ENCODE results near the gene ASTN2. TPM values are rescaled to one million over a fixed set of nuclear protein-coding genes. Genes with fewer than 3 reads are reported as not detected.

The ASTN2 gene
- total and polyA plus RNA-seq, 2 experiments from 2014 or later = 5.6 to 7.7 TPM

GRCh38 chr9:116394070-116394469, 1020.8 kb downstream of the ASTN2 start:
- H3K27me3 ChIP-seq = no peaks in the 10 kb centered on the region
- no peaks in the 10 kb centered on the region for H3K9me3 ChIP-seq (ENCODE audit: low read depth)

GRCh38 chr9:116393198-116393597, 1021.7 kb downstream of the ASTN2 start:
- Histone ChIP-seq H3K27ac (no peak overlapping the region), H3K4me3 (no peak overlapping the region), H3K27me3 (no peaks in the 10 kb centered on the region), H3K36me3 (no peaks in the 10 kb centered on the region), H3K4me1 (ENCODE audit: low read depth) (no peaks in the 10 kb centered on the region), H3K9me3 (ENCODE audit: low read depth) (no peaks in the 10 kb centered on the region)
- TF ChIP-seq CTCF (IDR thresholded peaks at IDR 0.05; ENCODE audit: low read depth, low read length) = no peak
- DNase-seq (ENCODE audit: low read depth in 1 of 2, low spot score in 1 of 2) = no peak

More at GRCh38 chr9:116394070-116394469, 1020.8 kb downstream of the ASTN2 start:
- no peak for TF ChIP-seq CTCF (IDR thresholded peaks at IDR 0.05; ENCODE audit: low read depth, low read length)
- Histone ChIP-seq H3K4me3 (no peak overlapping the region), H3K27ac (no peak overlapping the region), H3K4me1 (ENCODE audit: low read depth) (no peaks in the 10 kb centered on the region), H3K36me3 (no peaks in the 10 kb centered on the region)
- DNase-seq (ENCODE audit: low read depth in 1 of 2, low spot score in 1 of 2) = no peak

DNA sequence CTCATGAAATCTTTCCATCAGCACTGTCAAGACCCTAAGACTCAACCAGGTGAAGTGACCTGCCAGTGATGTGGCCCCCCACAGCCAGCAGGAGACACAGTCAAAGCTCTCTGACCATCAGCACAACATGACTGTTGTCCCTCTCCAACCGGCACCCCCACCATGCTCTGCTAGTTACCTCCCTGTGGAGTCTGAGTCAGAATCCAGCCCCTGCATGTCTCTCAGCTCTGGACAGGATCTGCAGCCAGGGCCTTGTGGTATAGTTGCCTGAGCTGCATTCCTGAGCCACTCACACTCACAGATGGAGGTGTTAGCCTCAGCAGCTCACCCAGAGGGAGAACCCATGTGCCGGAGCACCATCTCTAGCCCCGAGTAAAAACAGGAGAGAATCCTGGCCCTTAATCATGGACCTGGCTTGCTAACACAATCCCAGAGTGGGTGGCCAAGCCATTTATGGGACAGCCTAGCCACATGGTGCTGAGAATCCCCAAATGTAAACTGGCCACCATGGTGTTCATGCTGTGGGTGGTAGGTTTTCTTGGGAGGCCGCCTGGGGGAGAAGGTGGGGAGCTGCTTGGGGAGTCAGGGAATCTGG, 1023.5 kb downstream of the ASTN2 start:
- no peaks in the 10 kb centered on the region for H3K27me3 ChIP-seq

DNA sequence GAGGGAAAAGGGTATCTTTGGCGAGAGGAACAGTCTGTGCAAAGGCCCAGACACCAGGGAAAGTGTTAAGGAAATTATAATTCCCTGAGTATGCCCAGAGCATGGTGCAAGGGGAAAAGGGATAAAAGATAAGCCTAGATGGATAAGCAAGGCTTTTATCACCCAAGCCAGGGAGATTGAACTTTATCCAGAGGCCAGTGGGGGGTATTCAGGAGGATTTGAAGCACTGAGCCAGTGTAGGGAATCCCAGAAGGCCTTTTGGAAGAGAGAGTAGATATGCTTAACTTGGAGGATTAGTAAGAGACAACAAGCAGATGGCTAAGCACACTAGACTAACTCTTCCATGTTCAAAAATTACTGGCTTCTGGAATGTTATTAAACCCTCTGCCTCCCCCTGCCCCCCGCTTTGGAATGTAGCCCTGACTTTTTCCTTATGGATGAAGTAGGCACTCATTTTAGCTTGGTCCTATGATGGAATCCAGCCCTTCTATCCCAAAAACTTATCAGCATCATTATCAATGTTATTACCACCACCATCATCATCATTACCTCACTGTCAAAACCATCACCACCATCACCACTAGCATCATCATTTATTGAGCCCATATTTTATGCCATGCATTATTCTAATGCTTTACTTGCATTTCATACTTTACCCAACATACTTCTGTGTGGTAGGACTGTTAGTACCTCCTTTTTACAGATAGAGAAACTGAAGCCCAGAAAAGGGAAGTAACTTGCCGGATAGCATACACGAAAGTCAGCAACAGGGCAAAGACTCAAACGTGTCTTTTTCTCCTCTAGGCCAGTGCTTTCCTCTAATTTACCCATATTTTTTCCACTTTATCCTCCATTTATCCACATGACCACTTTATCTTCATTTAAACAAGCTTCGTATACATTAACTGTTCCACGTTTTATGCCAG, 1024.3 kb downstream of the ASTN2 start:
- Histone ChIP-seq H3K9me3 (ENCODE audit: low read depth) (no peaks in the 10 kb centered on the region), H3K27ac (no peak overlapping the region), H3K4me3 (no peak overlapping the region), H3K36me3 (no peaks in the 10 kb centered on the region), H3K27me3 (no peaks in the 10 kb centered on the region), H3K4me1 (ENCODE audit: low read depth) (no peaks in the 10 kb centered on the region)
- TF ChIP-seq CTCF (IDR thresholded peaks at IDR 0.05; ENCODE audit: low read depth, low read length) = no peak
- no peak for DNase-seq (ENCODE audit: low read depth in 1 of 2, low spot score in 1 of 2)

More for the DNA sequence above, 1023.5 kb downstream of the ASTN2 start:
- TF ChIP-seq CTCF (IDR thresholded peaks at IDR 0.05; ENCODE audit: low read depth, low read length) = no peak
- H3K4me1 ChIP-seq (ENCODE audit: low read depth) = no peaks in the 10 kb centered on the region
- peak; percentile 22 to 75 for DNase-seq (ENCODE audit: low read depth in 1 of 2, low spot score in 1 of 2)
- no peak overlapping the region for H3K4me3 ChIP-seq
- no peaks in the 10 kb centered on the region for H3K9me3 ChIP-seq (ENCODE audit: low read depth)
- H3K27ac ChIP-seq = no peak overlapping the region
- H3K36me3 ChIP-seq = no peaks in the 10 kb centered on the region

- no peak for DNase-seq (ENCODE audit: low read depth in 1 of 2, low spot score in 1 of 2)
- Histone ChIP-seq H3K27ac (no peak overlapping the region), H3K9me3 (ENCODE audit: low read depth) (no peaks in the 10 kb centered on the region), H3K27me3 (no peaks in the 10 kb centered on the region), H3K36me3 (no peaks in the 10 kb centered on the region), H3K4me3 (no peak overlapping the region), H3K4me1 (ENCODE audit: low read depth) (no peaks in the 10 kb centered on the region)
- TF ChIP-seq CTCF (IDR thresholded peaks at IDR 0.05; ENCODE audit: low read depth, low read length) = no peak
Measured at GRCh38 chr9:116389541-116390302, 1025.1 kb downstream of the ASTN2 start.
